Peyer's patch (tissue), 4 donors: Measurements from ENCODE around the gene NDST3.

Experiments
- CTCF ChIP-seq, 6 experiments: fragments of 450-650 bp in 4 of 6; fragments of 200-600 bp in 2 of 6; sonication (generic) in 1 of 6; IDR thresholded peaks; one replicate each; pipeline ENCODE4 v1.5.1; 2017 to 2019; ENCODE audit warnings: antibody characterized with exemption in 6 of 6, mild to moderate bottlenecking in 3 of 6, moderate library complexity in 1 of 6
- POLR2A ChIP-seq, 2 donors: fragments of 450-650 bp; IDR thresholded peaks; one replicate each; pipeline ENCODE4 v1.5.1; 2017; ENCODE audit warnings: antibody characterized with exemption in 2 of 2, mild to moderate bottlenecking in 2 of 2, moderate library complexity in 2 of 2

GRCh38 chr4:118082182-118082581, 47.9 kb downstream of the NDST3 start:
- TF ChIP-seq CTCF (IDR thresholded peaks at IDR 0.05) (no peak), POLR2A (IDR thresholded peaks at IDR 0.05) (no peak)
